SH-SY5Y (cell line): ENCODE results near the gene NOX5.

Experiments
- GATA2 ChIP-seq: IDR thresholded peaks from 2 replicates; pipeline ENCODE4 v1.6.1; 2011; ENCODE audit warnings: mild to moderate bottlenecking, low read depth, low read length
- GATA3 ChIP-seq: IDR thresholded peaks from 2 replicates; pipeline ENCODE4 v1.6.1; 2011; ENCODE audit warnings: low read depth, mild to moderate bottlenecking, low read length, moderate library complexity

DNA sequence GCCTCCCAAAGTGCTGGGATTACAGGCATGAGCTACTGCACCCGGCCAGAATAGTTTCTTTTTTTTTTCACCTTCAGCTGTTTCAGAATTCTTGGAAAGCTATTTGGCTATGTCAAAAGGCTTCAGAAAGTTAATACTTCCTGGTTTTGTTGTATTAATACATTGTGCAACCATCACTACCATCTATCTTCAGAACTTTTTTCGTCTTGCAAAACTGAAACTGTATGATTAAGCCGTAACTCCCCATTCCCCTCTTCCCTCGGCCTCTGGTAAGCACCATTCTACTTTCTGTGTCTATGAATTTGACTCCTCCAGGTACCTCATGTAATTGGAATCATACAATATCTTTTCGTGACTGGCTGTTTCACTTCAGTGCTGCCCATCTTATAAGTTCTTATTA is 5.2 kb upstream of the NOX5 start:
- no peak for TF ChIP-seq GATA2
- no peak for TF ChIP-seq GATA3
